ENCODE results near the gene SH3GL3. TPM values are rescaled to one million over a fixed set of nuclear protein-coding genes. Genes with fewer than 3 reads are reported as not detected.

SH3GL3 gene
- total and polyA plus RNA-seq, 2 of the 13 experiments (the other 11 are each of a cell fraction or from before 2014, with no cell fraction given) = not detected

DNA sequence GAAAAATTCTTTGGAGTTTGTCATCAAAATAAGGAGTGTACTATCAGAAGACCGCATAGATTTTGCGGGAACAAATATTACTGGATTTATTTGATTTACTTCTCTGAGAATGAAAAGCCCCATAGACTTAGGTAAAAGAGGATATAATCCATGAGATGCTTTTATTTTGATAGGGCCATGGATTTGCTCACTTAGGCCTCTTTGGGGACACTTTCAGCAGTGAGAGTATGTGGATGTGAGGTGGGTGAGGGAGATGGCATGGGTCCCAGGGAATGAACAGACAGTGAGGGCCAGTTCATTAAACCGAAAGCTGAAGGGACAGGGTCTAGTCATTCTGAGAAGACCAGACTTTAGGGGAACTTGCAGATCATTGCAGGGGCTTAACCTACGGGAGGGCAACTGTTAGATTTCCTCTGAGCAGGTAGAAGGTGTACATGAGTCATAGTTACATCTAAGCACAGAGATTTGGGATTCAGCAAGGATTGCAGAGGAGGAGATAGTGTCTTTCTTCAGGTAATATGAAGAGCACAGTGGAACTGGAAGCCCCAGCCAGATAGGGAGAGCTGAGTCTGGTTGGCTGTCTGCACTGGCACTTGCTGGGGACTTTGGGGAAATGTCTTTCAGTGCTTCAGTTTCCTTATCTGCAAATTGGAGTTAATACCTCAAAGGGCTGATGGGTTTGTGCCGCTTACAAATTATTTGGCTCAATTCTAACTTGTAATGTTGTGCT, 30.8 kb downstream of the SH3GL3 start (continued):
- TF ChIP-seq, protein P1, sequence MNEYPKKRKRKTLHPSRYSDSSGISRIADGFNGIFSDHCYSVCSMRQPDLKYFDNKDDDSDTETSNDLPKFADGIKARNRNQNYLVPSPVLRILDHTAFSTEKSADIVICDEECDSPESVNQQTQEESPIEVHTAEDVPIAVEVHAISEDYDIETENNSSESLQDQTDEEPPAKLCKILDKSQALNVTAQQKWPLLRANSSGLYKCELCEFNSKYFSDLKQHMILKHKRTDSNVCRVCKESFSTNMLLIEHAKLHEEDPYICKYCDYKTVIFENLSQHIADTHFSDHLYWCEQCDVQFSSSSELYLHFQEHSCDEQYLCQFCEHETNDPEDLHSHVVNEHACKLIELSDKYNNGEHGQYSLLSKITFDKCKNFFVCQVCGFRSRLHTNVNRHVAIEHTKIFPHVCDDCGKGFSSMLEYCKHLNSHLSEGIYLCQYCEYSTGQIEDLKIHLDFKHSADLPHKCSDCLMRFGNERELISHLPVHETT (CRISPR knock-in tag; conservative IDR thresholded peaks at IDR 0.05) = no peak

DNA sequence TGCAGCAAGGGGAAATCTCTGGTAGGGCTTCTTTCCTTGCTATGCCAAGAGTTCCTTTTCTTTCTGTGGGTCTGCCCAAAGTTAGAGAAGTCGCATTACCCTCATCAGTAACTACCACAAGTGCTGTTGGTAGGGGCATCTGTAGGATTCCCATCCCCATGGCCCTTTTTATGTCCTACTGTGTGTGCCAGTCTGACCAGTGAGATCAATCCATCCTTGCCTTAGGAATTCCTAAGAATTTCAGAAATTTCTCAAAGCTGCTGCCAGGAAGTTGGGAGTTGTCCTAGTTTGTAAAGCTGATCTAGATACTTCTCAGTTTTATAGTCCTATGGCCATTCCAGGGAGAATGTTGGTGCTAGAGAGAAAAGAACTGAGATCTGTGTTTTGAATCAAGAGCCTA, 36.5 kb downstream of the SH3GL3 start:
- BruUV-seq (replicated peaks) = no TSS peak
- Histone ChIP-seq H3K27ac (ENCODE audit: extremely low read length, insufficient read depth, low read length) (no peak overlapping the region), H3K9me3 (ENCODE audit: low read length) (no peaks in the 10 kb centered on the region), H4K20me1 (ENCODE audit: insufficient read depth, low read length) (no peaks in the 10 kb centered on the region), H3K4me3 (replicated peaks in 1 of 3; ENCODE audit: insufficient read depth in 1 of 3, low read depth in 2 of 3, low read length in 3 of 3) (no peak overlapping the region), H3K36me3 (replicated peaks in 1 of 2; ENCODE audit: control insufficient read depth in 1 of 2, insufficient read depth in 2 of 2, low read length in 2 of 2) (no peaks in the 10 kb centered on the region), H3K79me2 (ENCODE audit: insufficient read depth, low read length) (no peaks in the 10 kb centered on the region), H3K9ac (ENCODE audit: insufficient read depth, low read depth, low read length) (no peak overlapping the region), H2AFZ (ENCODE audit: low read length) (no peak overlapping the region), H3K4me2 (ENCODE audit: low read depth, low read length) (no peak overlapping the region), H3K4me1 (ENCODE audit: insufficient read depth, low read length) (no peaks in the 10 kb centered on the region), H3K27me3 (ENCODE audit: control insufficient read depth in 1 of 2, insufficient read depth in 2 of 2, low read length in 2 of 2) (no peaks in the 10 kb centered on the region; a peak in 1 of 5 replicates)
- ATAC-seq = no peak
- POLR2A ChIA-PET = no interaction called here
- 9% methylated on average over 1 of the region's 1 CpG for WGBS (ENCODE audit: low lambda C conversion rate)
- no peak for DNase-seq (ENCODE audit: low spot score)
- CTCF ChIA-PET (ENCODE audit: low intra/inter-chr PET ratio, low total read pairs) = no interaction called here
- in situ Hi-C loops (cut with HindIII; ENCODE audit: extremely low pct_ligation_motif_present, low pct_unique_long_range_greater_than_20kb) (no loop called here), intact Hi-C loops (cut with micrococcal nuclease; ENCODE audit: unreplicated experiment) (no loop called here)
- no peak for TF ChIP-seq ATF1 (CRISPR knock-in tag; IDR thresholded peaks at IDR 0.05)
- TF ChIP-seq, protein P2, sequence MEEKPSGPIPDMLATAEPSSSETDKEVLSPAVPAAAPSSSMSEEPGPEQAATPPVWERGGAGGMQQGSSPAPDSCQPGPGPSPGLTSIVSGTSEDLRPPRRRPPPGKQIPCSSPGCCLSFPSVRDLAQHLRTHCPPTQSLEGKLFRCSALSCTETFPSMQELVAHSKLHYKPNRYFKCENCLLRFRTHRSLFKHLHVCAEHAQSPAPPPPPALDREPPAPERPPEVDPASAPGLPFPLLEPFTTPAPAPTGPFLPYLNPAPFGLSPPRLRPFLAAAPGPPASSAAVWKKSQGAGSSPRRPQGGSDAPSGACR (CRISPR knock-in tag; IDR thresholded peaks at IDR 0.05) = no peak
- TF ChIP-seq MXI1 (IDR thresholded peaks at IDR 0.05; ENCODE audit: borderline replicate concordance, low read depth, low read length) = no peak
- no peak for TF ChIP-seq SAP130 (CRISPR knock-in tag; IDR thresholded peaks at IDR 0.05; ENCODE audit: low read depth)
- TF ChIP-seq, protein P3, sequence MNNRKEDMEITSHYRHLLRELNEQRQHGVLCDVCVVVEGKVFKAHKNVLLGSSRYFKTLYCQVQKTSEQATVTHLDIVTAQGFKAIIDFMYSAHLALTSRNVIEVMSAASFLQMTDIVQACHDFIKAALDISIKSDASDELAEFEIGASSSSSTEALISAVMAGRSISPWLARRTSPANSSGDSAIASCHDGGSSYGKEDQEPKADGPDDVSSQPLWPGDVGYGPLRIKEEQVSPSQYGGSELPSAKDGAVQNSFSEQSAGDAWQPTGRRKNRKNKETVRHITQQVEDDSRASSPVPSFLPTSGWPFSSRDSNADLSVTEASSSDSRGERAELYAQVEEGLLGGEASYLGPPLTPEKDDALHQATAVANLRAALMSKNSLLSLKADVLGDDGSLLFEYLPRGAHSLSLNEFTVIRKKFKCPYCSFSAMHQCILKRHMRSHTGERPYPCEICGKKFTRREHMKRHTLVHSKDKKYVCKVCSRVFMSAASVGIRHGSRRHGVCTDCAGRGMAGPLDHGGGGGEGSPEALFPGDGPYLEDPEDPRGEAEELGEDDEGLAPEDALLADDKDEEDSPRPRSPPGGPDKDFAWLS (CRISPR knock-in tag; IDR thresholded peaks at IDR 0.05; ENCODE audit: borderline replicate concordance) = no peak
- TF ChIP-seq RBFOX2 (IDR thresholded peaks at IDR 0.05; ENCODE audit: low read depth, low read length) = no peak
- no peak for TF ChIP-seq ZFP90 (CRISPR knock-in tag; IDR thresholded peaks at IDR 0.05; ENCODE audit: borderline replicate concordance)
- TF ChIP-seq, protein P4, sequence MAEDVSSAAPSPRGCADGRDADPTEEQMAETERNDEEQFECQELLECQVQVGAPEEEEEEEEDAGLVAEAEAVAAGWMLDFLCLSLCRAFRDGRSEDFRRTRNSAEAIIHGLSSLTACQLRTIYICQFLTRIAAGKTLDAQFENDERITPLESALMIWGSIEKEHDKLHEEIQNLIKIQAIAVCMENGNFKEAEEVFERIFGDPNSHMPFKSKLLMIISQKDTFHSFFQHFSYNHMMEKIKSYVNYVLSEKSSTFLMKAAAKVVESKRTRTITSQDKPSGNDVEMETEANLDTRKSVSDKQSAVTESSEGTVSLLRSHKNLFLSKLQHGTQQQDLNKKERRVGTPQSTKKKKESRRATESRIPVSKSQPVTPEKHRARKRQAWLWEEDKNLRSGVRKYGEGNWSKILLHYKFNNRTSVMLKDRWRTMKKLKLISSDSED (CRISPR knock-in tag; IDR thresholded peaks at IDR 0.05) = no peak
- TF ChIP-seq ZSCAN9 (CRISPR knock-in tag; IDR thresholded peaks at IDR 0.05; ENCODE audit: borderline replicate concordance) = no peak
- TF ChIP-seq, protein P5, sequence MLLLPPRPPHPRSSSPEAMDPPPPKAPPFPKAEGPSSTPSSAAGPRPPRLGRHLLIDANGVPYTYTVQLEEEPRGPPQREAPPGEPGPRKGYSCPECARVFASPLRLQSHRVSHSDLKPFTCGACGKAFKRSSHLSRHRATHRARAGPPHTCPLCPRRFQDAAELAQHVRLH (CRISPR knock-in tag; IDR thresholded peaks at IDR 0.05; ENCODE audit: borderline replicate concordance, low read depth) = no peak
- FAIRE-seq = no peak

Data from HepG2 (cell line).